ENCODE results near the gene RNF213.

- TF ChIP-seq CTCF (conservative IDR thresholded peaks at IDR 0.05; ENCODE audit: low read length) (no peak), EZH2phosphoT487 (IDR thresholded peaks at IDR 0.05; ENCODE audit: borderline replicate concordance) (no peak)
Observed at GRCh38 chr17:80437532-80437931, 176.9 kb downstream of the RNF213 start.
